GM18907 (cell line): ENCODE data around the gene MRGPRD.
"Not testable (repeated sequence)": the region's sequence is repeated elsewhere in the genome, so short reads cannot be mapped to it uniquely, and the experiment has no call there.

ENCODE experiments used
- ATAC-seq: cut with Tn5 transposase; IDR thresholded peaks from one replicate; pipeline ENCODE4 v1.9.1; 2021; ENCODE audit warnings: mild to moderate bottlenecking, moderate library complexity; ENCODE audit not compliant: unreplicated experiment

MRGPRD gene

GRCh38 chr11:68994161-68994893 is 13.5 kb upstream of the MRGPRD start:
- no peak for ATAC-seq

- no peak for ATAC-seq
Observed at GRCh38 chr11:68993546-68993945, 12.8 kb upstream of the MRGPRD start.

GRCh38 chr11:68992743-68993255 is 12.0 kb upstream of the MRGPRD start:
- ATAC-seq, result no peak

GRCh38 chr11:68990995-68991780 is 10.4 kb upstream of the MRGPRD start:
- no peak for ATAC-seq

- no peak for ATAC-seq
Observed at GRCh38 chr11:68989936-68990606, 9.3 kb upstream of the MRGPRD start.

DNA sequence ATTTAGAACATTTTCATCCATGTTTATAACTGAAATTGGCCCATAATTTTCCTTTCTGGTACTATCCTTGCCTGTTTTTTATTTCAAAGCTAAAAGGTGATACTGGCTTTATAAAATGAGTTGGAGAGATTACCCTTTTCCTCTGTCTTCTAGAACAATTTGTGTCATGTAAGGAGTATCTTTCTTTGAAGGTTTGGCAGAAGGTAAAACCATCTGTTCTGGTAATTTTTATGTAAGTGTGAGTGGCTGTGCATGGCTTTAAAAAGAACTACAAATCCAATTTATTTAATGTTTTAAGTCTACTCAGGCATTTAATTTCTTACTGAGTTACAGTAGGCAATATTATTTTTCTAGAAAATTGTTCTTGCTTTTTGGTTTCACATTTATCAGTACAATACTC is 7.7 kb upstream of the MRGPRD start:
- ATAC-seq, result no peak

GRCh38 chr11:68987211-68987610 is 6.4 kb upstream of the MRGPRD start:
- no peak for ATAC-seq

GRCh38 chr11:68983801-68984200 is 3.0 kb upstream of the MRGPRD start:
- no peak for ATAC-seq

DNA sequence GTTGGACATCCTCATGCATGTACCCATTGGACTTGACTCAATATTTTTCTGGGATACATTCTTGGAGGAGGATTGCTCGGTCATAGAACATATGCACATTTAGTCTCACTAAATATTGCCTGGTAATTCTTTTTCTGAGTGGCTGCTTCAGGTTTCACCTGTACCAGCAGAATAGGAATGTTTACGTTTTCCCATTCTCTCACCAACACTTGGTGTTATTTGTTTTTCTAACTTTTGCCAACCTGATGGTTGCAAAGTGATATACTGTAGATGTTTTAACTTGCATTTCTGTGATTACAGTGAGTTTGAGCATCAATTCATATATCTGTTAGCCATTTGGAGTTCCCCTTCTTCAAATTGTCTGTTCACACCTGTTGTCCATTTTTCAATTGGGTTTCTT is 1.3 kb upstream of the MRGPRD start:
- ATAC-seq, result no peak

GRCh38 chr11:68979931-68980775 is 633 bp downstream of the MRGPRD start:
- ATAC-seq, result no peak

DNA sequence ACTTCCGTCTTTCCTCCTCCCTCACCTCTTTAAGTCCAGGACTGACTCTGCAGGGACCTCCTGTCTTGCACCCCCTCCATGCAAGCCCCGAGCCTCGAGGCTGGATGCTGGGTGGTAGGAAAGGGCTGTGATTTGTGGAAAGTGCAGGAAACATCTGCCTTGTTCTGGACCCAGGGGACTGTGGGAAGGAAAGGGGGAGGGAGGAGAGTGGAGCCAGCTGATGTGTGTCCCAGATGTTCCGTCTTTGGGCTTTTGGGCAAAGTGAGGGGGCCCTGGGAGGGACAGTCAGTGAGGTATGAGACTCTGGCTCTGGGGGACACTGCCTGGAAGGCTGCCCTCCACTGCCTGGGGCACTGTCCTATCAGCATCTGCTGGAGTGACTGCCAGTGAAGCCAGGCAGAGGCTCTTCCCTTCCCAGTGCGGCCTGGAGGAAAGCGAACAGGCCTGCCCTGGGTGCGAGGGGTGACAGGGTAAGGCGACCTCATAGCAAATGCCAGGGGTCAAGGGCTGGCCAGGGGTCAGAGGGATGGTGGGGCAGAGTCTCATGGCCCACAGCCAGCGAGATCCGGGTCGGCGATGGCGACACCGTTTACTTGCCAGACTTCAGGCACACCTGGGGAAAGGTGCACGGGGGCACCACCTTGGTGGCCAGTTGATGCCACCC is 1.7 kb downstream of the MRGPRD start:
- no peak for ATAC-seq

GRCh38 chr11:68978626-68978930 is 2.2 kb downstream of the MRGPRD start:
- no peak for ATAC-seq

DNA sequence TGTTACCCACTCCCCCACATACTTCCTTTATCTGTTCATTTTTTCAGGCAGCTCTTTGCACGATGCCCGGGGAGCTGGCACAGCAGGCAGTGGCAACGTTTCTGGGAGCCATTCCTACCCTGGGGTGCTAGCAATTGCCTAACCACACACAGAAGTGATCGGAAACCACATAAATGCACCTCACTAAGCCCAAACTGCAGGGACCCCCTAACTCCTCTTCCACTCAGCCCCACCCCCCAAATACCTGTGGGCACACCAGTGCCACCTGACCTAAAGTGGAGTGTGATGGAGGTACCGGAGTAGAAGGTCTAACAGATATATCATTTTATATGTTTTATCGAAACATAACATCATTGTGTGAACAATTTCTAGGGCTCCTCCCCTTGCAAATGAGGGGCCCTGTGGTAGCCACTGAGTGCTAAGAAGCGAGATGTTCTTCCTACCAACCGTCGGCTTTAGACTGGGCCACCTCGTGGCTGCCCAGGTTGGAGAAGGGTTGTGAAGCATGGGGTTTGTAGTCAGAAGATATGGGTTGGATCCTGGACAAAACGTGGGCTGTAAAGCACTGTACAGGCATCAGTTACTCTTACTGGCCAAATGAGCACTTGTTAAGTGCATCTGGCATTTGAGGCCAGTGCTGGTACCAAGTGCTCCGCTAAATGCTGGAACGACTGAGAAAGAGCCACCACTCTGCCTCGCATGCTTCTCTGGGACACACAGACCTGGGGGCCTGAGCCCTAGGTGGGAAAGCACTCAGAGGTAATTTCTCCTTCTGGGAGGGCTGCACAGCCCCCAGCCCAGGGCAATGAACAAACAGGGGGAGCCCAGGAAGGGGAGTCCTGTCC is 2.8 kb downstream of the MRGPRD start:
- ATAC-seq, result no peak

DNA sequence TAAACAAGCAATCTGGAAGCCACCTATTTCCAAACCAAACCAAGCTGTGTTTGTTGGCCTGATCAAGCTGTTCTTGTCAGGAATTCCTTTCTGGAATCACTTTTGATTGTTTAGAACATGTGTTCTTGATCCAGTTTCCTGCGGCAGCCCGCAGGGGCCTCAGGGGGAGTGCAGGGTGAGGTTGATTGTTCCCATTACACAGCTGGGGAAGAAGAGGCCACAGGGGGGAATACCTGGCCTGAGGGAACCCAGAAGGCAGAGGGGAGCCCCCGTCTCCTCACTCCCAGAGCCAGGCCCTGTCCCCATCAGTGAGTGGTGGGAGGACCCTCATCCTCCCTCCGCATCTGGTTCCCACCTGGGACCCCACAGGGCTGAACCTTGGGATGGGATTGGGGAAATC is 4.2 kb downstream of the MRGPRD start:
- no peak for ATAC-seq

GRCh38 chr11:68976095-68976494 is 4.7 kb downstream of the MRGPRD start:
- no peak for ATAC-seq

GRCh38 chr11:68974421-68975194 is 6.2 kb downstream of the MRGPRD start:
- ATAC-seq, result no peak

- not testable (repeated sequence) for ATAC-seq
Observed at GRCh38 chr11:68973706-68974105, 7.1 kb downstream of the MRGPRD start.

- ATAC-seq, result no peak
Observed at GRCh38 chr11:68973219-68973618, 7.6 kb downstream of the MRGPRD start.
